Midbrain (tissue), 1 donor: Measurements from ENCODE around the gene PCDH9.

ENCODE experiments used
- DNase-seq: peaks from one replicate; lab custom pipeline; 2025; lab: John Stamatoyannopoulos, UW

Gene PCDH9

GRCh38 chr13:67224148-67224846, 5.8 kb downstream of the PCDH9 start:
- DNase-seq = peak; percentile 88

DNA sequence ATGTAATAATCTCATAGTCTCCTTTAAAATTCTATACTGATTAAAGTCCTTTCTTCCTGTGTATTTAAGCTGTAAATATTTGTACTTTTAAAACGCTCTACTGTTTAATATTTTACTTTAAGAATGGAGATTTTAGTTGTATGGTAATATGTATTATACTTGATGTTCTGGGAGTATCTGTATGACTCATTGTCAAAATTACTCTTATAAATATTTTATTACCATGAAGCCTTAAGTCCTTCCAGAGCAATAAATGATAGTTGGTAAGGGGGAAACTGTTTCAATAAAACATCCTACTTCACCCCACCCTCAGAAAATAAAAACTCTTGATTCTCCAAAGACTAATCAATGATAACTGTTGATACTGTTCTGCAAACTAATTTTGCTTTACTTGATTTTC, 6.4 kb downstream of the PCDH9 start:
- no peak for DNase-seq

DNA sequence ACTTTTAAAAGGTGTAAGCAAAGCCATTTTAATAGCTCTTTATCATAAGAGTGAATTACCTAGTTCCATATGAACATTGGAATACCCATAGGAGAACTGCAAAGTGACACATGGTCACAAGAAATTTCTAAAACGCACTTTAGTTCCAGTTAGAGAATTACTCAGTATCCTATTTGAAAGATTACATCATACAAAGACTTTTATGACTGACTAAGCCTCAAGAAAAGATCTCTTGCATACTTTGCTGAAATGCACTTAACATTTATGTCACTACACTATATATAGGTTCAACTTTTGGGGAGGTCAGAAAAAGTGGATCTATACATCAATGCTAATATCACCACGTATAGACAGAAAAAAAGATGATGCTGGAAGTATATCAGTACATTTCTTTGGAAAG, 7.1 kb downstream of the PCDH9 start:
- no peak for DNase-seq

DNA sequence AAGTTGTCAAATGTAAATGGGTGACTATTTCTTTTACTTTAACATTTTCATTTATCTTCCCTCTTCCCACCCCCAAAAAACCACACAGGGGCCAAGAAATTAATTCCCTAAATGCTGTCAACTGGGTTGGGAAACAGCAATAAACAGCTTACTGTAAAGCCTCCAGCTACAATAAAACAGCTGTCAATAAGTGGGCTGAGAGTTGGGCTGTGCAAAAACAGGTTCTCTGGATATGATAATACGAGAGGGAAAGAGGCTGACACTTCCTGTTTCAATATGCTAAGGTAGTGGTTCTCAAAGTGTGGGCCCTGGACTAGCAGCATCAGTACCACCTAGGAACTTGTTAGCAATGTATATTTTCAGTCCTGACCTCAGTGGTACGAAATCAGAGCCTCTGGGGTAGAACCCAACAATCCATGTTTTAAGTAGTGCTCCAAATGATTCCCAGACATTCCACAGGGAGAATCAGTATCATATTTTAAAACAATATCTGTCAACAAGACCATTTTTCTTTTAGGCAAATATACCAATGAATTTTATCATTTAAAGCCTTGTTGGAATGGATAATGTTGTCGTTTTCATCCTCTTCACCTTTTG, 8.4 kb downstream of the PCDH9 start:
- DNase-seq = no peak

- no peak for DNase-seq
Measured at GRCh38 chr13:67219113-67219512, 11.0 kb downstream of the PCDH9 start.

DNA sequence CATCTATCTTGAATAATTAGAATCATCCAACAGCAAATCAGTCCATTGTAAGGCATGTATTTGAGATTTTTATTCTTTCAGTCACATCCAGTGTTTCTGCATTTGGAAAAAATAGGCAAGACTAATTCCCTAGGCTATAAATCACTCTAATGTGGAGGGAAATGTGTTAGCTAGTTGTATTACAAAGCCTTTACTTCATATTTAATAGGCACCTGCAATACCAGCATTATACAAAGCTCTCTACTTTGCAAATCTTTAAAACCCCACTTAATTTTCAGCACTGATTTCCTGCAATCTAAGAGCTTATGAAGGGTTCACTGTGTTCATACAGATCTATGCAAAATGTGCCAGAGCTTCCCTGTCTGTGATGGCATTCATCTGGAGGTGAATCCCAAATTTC, 12.3 kb downstream of the PCDH9 start:
- DNase-seq = no peak

- DNase-seq = no peak
Measured at GRCh38 chr13:67216864-67217263, 13.3 kb downstream of the PCDH9 start.

DNA sequence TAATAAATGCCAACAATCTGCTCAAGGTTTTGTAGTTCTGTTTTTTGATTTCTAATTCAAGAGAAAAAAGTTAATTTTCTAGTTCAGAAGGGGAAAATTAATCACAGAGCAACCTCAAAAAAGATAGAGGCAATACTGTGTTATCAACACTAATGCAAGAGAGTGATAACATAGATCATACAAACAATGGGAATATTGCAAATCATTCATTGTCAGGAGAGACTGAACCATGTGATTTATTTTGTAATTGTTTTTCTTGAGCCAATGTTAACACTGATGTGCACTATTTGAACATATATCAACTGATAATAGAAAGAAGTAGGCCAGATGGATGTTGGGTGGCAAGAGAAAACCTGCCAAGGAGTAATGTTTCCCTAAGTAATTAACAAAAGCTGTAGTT, 19.9 kb downstream of the PCDH9 start:
- DNase-seq = no peak

DNA sequence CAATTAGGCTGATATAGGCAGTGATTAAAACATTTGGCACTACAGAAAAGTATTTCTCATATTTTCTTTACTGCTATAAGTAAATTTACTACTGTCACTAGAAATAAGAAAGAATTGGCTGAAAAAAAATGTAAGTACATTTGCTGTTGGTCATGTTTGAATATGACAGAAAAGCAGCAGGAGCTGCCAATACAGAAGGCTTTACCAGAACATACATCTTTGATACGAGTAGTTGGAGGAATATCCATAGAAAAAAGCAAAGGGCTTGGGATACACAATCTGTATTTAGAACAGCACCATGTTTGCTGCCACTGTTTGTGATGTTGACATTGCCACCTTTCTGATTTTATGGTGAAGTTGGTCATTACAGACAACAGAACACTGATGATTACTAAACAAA, 21.6 kb downstream of the PCDH9 start:
- DNase-seq = no peak

DNA sequence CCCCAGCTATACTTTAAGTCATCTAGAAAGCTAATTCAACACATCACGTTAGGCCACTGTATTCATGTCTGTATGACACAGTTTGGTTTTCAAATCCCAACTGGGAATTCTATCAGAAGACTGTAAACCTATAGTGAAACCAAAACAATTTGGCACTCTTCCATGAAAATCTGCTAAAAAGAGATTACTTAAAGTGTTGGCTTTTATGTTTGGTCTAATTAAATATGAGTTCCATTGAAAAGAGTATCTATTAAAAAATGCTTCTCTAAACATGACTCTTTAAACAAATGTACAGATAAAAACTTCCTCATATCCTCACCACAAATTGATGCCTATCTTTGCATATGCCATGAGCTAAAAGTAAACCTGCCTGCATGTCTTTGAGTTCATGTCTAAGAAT, 25.4 kb downstream of the PCDH9 start:
- DNase-seq = no peak

DNA sequence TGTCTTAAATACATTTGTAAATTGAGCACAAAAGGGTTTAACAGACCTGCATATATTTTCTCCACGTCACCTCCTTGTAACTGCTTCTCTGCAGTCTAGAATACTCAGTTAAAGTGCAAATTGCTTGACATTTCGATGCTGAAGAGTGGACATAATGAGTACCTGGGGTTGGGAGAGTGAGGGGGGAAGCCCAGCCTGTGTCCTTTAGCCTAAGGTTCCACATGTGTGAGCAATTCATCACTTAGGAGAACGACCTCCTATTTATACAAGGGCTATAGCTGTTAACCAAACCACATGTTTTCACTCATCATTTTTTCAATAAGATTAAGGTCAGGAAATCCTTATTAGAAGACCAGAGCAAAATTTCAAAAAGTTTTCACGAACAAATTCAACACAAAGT, 29.5 kb downstream of the PCDH9 start:
- DNase-seq = no peak

GRCh38 chr13:67200183-67200582, 30.0 kb downstream of the PCDH9 start:
- DNase-seq = no peak

DNA sequence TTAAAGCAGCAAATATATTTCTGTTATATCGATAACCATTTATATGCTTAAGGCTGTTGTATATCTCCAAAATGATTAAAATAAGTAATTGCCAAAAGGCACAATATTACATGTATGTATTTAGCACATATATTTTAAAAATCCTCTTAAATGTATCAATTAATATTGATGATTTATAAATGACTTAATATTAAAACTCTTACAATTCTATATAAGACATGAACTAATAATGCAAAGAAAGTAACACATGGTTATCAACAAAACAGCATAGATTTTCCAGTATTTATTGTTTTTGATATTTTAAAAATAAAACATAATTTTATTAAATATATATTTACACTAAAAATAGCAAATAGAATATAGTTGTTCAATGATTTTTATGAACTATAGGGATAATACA, 32.4 kb downstream of the PCDH9 start:
- DNase-seq = no peak

DNA sequence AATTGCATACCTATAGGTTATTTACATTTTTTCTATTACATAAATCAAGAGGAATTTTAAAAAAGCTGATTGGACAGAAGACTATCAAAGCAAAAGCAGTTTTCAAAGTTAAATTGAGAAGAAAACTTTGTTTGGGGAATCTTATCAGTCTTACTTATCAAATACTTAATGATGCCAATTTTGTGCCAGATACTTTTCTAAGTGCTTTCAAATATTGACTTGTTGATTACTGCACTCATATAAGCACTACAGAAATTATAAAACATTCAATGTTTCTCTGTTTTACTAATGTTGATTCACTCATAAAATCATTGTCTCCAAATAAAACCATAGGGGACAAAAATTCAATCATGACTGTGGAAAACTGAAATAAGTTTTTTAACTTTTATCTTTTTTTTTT, 36.2 kb downstream of the PCDH9 start:
- DNase-seq = no peak

GRCh38 chr13:67192751-67193150, 37.4 kb downstream of the PCDH9 start:
- DNase-seq = no peak

DNA sequence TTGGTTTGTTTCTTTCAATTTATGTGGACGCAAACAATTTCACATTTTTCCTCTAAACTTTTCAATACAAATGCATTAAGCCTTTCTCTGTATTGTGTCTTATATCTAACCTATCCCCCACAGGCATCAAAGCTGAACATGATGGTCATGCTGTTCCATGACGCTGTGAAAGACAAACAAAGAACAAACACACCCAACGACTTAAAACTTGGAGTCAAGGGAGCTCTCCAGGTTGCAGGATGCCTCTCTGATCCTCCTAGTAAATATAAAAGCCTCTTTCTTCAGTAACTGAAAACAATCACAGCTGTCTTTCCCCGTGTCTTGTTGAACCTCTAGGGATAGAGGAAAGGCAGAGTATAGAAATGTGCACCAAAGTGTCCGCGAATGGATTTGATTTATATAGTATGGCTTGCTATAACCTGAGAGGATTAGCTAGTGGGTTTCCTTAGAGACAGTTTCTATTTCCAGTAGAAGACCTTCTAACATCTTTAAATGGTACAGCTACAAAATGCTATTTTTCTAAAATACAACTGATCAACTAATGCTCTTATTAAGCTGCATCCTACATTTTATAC, 43.1 kb downstream of the PCDH9 start:
- DNase-seq = no peak

GRCh38 chr13:67184247-67184646, 45.9 kb downstream of the PCDH9 start:
- no peak for DNase-seq

DNA sequence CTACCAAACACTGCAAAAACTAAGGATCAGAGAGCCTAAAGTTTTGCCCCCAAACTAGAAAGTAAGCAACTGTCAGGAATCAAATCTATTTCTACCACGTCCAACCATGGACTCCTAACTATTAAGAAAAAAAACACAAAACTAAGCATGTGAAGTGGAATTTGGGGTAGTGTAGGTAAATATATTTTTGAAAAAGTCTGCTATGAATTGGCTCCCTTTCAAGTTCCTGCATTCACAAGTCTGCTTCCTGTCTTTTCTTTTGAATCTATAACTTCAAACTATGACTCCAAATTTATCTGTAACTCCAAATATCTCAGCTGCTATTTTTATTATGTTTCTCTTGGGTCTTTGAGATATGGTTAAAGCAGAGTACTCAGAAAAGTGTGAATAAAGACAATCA, 47.0 kb downstream of the PCDH9 start:
- no peak for DNase-seq

GRCh38 chr13:67175836-67176459, 54.2 kb downstream of the PCDH9 start:
- DNase-seq = no peak

DNA sequence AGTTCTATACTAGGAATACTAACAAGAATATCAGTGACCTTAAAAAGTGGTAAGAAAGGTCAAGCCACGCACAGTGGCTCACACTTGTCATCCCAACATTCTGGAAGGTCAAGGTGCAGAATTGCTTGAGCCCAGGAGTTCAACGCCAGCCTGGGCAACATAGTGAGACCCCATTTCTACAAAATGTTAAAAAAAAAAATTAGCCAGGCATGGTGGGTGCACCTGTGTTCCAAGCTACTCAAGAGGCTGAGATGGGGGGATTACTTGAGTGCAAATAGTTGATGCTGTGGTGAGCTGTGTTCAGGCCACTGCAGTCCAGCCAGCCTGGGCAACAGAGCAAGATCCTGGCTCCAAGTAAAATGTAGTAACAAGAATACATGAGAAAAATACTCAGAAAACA, 61.8 kb downstream of the PCDH9 start:
- DNase-seq = no peak

GRCh38 chr13:67167420-67167819, 62.7 kb downstream of the PCDH9 start:
- no peak for DNase-seq

- no peak for DNase-seq
Measured at GRCh38 chr13:67161176-67161575, 69.0 kb downstream of the PCDH9 start.

DNA sequence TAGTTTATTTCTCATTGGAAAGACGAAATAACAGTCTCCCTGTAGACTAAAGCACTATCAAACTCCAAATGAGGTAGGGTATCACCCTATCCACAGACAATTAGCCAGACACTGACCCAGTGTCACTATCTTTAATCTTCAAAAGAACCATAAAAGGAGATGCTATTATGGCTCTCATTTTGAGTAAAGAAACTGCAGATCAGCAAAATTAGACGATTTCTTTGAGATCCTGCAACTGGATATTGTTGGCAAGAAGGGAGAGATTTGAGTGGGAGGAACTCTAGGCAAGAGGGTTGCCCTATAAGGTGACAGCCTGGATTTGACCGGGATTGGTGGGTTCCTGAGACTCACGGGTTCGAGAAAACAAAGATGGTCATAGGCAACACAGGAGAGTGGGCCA, 71.2 kb downstream of the PCDH9 start:
- DNase-seq = no peak

- no peak for DNase-seq
Measured at GRCh38 chr13:67156723-67157060, 73.4 kb downstream of the PCDH9 start.
